ENCODE data around the gene HMGCLL1.

Gene HMGCLL1

GRCh38 chr6:55474382-55474781 lies 104.6 kb downstream of the HMGCLL1 start:
- Histone ChIP-seq H3K27me3 (no peaks in the 10 kb centered on the region), H3K9me3 (no peaks in the 10 kb centered on the region), H3K4me3 (ENCODE audit: low read depth, low read length) (no peak overlapping the region), H3K4me1 (no peaks in the 10 kb centered on the region), H3K36me3 (no peaks in the 10 kb centered on the region)
- DNase-seq: no peak
- TF ChIP-seq CTCF (IDR thresholded peaks at IDR 0.05; ENCODE audit: low read depth, low read length): no peak

GRCh38 chr6:55473722-55474121 lies 105.3 kb downstream of the HMGCLL1 start:
- H3K4me1 ChIP-seq: no peaks in the 10 kb centered on the region
- DNase-seq: no peak
- no peaks in the 10 kb centered on the region for H3K27me3 ChIP-seq
- H3K4me3 ChIP-seq (ENCODE audit: low read depth, low read length): no peak overlapping the region
- no peaks in the 10 kb centered on the region for H3K36me3 ChIP-seq
- TF ChIP-seq CTCF (IDR thresholded peaks at IDR 0.05; ENCODE audit: low read depth, low read length): no peak
- no peaks in the 10 kb centered on the region for H3K9me3 ChIP-seq

- Histone ChIP-seq H3K36me3 (no peaks in the 10 kb centered on the region), H3K9me3 (no peaks in the 10 kb centered on the region), H3K4me3 (ENCODE audit: low read depth, low read length) (no peak overlapping the region), H3K4me1 (no peaks in the 10 kb centered on the region), H3K27me3 (no peaks in the 10 kb centered on the region)
- TF ChIP-seq CTCF (IDR thresholded peaks at IDR 0.05; ENCODE audit: low read depth, low read length): no peak
- no peak for DNase-seq
These were observed 109.0 kb downstream of the HMGCLL1 start for GRCh38 chr6:55469951-55470366.

- TF ChIP-seq CTCF (IDR thresholded peaks at IDR 0.05; ENCODE audit: low read depth, low read length): no peak
- Histone ChIP-seq H3K36me3 (no peaks in the 10 kb centered on the region), H3K9me3 (no peaks in the 10 kb centered on the region), H3K4me3 (ENCODE audit: low read depth, low read length) (no peak overlapping the region), H3K27me3 (no peaks in the 10 kb centered on the region), H3K4me1 (no peaks in the 10 kb centered on the region)
- no peak for DNase-seq
These were observed 123.0 kb downstream of the HMGCLL1 start for GRCh38 chr6:55456016-55456415.

- Histone ChIP-seq H3K4me1 (no peaks in the 10 kb centered on the region), H3K36me3 (no peaks in the 10 kb centered on the region), H3K4me3 (ENCODE audit: low read depth, low read length) (no peak overlapping the region), H3K27me3 (no peaks in the 10 kb centered on the region), H3K9me3 (no peaks in the 10 kb centered on the region)
- no peak for DNase-seq
- no peak for TF ChIP-seq CTCF (IDR thresholded peaks at IDR 0.05; ENCODE audit: low read depth, low read length)
These were observed 129.0 kb downstream of the HMGCLL1 start for GRCh38 chr6:55450005-55450404.

GRCh38 chr6:55449225-55449624 lies 129.8 kb downstream of the HMGCLL1 start:
- Histone ChIP-seq H3K4me1 (no peaks in the 10 kb centered on the region), H3K9me3 (no peaks in the 10 kb centered on the region), H3K27me3 (no peaks in the 10 kb centered on the region), H3K4me3 (ENCODE audit: low read depth, low read length) (no peak overlapping the region), H3K36me3 (no peaks in the 10 kb centered on the region)
- peak; percentile 12 for DNase-seq
- TF ChIP-seq CTCF (IDR thresholded peaks at IDR 0.05; ENCODE audit: low read depth, low read length): peak; percentile 50
